Stimulated activated CD4-positive, alpha-beta T cell treated with anti-CD3 and anti-CD28 coated beads, TNF-alpha, amount 100 ng/mL, for 4 hours (primary cell): Measurements from ENCODE around the gene NELFB.
"Not testable (repeated sequence)": the region's sequence is repeated elsewhere in the genome, so short reads cannot be mapped to it uniquely, and the experiment has no call there.

ENCODE experiments used
- DNase-seq, 3 experiments: peaks; one replicate each; pipeline ENCODE4 v3.0.0-alpha.2; 2020; ENCODE audit warnings: low read depth in 3 of 3

Gene NELFB

DNA sequence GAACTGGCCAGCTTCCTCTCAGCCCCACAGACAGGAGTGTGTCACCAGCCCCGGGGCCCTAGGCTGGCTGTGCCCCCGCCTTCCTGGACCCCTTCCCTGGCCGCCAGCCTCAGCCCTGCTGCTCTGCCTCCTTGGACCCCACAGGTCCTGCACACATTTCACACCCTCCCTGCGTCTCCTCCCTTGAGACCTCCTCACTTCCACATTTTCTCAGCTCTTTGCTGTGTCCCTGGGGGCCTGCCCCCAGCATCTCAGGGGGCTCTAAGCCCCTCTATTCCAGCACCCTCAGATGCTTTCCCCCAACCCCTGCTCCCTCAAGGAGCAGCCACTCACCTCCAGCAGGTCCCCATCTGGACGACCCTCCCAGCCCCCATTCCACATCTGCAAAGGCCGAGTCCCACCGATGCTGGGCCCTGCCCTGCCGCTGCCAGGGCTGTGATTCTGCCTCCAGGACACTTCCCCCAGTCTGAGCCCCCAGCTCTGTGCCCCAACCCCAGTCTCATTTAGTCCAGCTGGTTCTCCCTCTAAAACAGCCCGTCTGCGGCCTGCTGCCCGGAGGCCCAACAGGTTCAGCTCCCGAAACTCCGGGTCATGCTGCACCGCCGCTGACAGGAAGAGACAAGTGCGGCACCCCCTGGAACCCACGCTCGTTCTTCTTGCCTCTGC, 20.2 kb upstream of the NELFB start:
- no peak for DNase-seq

DNA sequence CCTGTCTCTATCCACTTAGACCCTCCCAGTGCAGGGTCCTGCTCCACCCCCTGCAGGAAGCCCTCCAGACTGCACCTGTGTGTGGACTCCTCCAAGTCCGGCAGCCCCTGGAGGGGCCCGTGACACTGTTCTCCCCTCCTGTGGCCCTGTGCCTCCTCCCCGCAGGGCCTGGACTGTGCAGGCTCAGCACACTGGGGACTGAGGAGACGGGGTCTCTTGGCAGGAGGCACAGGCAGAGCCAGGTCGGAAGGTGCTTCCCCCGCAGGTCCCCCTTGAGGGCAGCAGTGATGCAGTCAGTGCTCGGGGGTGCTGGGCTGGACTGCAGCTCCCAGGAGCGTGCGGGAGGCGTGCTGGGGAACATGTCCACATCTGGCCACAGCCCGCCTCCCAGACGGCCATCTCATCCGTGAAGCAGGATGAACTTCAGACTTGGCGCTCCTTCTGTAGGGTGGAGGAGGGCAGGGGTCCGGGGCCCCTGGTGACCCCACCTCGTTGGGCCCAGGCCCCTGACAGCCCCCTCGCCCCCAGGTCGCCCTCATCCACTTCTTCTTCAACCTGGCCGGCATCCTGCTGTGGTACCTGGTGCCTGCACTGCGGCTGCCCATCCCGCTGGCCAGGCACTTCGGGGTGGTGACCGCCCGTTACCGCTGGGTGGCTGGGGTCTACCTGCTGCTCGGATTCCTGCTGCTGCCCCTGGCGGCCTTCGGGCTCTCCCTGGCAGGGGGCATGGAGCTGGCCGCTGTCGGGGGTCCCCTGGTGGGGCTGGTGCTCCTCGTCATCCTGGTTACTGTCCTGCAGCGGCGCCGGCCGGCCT, 19.5 kb upstream of the NELFB start:
- no peak for DNase-seq

DNA sequence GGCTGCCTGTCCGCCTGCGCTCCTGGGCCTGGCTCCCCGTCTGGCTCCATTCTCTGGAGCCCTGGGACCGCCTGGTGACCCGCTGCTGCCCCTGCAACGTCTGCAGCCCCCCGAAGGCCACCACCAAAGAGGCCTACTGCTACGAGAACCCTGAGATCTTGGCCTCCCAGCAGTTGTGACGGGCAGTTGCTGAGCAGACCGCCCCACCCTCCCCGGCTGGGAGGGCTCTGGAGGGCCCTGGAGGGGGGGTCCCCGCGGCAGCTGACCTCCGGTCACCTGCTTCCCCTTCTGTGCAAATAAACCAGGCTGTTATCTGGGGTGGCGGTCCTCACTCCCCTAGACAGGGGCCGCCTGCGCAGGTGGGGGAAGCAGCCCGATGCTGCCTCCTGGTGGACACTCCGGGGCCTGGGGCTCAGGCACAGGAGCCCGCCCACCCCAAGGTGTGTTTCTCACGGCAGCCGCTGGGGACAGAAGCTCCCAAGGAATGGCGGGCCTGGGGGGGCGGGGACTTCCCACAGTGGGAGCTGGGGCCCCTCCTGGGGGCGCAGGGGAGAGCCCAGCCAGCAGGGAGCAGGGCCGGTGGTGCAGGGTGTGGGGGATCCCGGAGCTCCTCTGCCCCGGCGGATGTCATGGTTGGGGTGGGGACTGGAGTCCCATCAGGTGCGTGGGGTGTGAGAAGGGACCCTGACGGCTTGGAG, 18.7 kb upstream of the NELFB start:
- peak; percentile 84 to 90 (median 86) for DNase-seq

DNA sequence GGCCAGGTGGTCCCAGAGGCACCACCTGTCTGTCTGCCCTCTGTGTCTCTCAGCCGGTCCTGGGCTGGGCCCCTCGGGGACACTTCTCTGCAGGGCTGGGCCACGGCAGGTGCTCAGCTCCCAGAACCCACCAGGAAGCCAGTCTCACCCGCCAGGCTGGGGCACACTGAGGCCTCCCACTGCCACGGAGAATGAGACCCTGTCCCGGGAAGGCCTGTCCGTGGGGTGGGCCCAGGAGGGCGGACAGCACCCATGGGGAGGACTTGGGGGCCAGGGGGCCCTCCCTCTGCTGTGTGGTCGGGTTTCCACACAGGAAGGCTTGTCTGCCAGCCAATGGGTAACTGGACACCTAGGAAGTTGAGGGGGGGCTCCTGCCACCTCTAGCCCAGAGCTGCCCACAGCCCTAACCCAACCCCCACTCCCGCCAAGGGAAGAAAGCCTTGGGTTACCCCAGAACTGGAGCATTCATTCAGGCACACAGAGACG, 18.1 kb upstream of the NELFB start:
- no peak for DNase-seq

DNA sequence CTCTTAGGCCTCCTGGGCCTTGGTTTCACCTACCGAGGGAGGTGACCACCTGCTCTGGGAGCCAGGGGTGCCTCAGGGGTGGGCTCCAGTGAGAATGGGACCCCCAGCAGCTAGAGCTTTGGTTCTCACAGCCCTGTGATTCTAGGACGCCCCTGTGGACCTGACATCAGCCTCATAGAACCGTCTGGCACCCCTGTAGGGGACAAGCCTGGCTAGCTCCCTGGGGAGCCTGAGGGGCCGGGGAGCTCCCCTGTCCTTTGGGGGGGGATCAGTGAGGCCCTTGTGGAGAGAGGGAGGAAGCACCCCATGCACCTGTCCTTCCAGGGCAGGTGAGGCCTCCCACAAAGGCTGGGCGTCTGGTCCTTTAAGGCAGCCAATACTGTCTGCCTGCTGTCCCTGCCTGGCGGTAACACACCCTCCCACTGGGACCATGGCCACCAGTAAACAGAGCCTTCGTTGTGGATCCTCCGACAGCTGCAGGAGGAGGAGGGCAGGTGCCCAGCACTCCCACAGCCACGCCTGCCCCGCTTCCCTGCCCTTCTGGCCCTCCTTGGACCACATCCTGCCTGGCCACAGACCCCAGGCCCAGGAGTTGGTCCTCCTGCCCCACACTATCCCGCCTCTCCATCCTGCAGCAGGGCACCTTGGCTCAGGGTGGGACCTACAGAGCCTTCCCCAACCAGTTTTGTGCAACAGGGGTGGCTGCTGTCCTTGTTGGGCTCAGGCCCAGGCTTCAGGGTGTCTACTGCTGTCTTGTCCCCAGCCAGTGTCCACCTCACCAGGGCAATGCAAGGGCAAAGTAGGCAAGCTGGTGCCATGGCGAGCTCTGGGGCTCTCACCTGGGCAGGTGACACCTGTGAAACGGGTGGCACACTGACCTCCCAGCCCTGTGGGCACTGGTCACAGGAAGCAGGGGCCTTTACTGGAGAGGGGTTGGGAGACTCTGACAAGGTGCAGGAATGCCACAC, 17.1 kb upstream of the NELFB start:
- DNase-seq = no peak

DNA sequence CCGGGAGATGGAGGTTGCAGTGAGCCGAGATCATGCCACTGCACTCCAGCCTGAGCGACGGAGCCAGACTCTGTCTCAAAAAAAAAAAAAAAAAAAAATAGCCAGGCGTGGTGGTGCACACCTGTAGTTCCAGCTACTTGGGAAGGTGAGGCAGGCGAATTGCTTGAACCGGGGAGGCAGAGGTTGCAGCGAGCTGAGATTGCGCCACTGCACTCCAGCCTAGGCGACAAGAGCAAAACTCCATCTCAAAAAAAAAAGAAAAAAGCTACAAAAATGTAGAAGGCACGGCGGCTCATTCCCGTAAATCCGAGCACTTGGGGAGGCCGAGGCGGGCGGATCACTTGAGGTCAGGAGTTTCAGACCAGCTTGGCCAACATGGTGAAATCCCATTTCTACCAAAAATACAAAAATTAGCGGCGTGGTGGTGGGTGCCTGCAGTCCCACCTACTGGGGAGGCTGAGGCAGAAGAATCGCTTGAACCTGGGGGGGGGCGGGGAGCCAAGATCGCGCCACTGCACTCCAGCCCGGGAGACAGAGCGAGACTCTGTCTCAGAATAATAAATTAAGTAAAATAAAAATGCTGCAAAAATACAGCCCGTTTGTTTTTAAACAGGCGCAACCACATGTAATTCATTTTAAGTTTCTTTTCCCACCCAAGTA, 15.5 kb upstream of the NELFB start:
- DNase-seq = not testable (repeated sequence)

DNA sequence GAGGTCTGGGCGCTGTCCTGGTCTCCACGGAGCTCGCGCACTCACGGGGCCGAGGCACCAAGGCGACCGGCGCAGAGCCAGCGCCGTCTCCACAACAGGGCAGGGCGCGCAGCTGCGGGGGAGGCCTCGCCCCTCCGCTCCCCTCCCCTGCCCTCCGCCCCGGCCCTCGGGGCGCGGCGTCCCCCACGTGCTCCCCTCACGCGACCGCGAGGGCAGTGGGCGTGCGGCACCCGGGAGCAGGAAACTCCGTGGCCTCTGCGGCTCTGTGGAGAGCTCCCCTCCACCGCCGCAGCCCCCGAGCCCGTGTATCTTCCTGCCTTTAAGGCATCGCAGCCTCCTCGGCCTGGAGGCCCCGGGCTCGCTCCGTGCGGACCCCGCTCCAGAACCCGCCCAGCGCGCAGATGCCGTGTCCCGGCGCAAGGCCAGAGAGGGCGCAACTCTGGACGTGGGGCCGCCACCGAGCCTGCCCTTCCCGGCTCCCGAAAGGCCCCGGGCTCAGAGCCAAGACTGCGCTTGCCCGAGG, 14.7 kb upstream of the NELFB start:
- peak in 2 of 3 experiments; percentile 51 to 66 for DNase-seq

DNA sequence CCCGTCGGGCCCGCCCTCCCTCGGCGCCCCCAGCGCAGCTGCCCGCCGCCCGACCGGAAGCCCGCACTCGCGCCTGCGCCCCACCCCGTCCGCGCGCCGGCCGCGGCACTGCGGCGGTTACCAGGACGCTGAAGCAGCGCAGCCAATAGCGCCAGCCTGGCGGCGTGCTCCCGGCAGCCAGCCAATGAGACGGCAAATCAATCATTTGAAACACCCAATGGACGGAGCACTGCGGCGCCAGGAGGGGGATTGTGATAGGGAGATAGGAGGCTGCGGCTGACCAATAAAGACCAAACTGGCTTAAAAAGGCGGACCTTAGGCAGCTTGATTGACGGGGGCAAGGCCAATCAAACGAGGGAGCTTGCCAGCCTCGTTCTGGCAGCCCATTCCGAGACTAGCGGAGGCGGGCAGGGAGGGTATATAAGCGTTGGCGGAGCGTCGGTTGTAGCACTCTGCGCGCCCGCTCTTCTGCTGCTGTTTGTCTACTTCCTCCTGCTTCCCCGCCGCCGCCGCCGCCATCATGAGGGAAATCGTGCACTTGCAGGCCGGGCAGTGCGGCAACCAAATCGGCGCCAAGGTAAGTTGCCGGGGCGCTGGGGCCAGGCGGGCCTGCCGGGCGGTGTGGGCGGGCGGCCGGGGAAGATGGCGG, 14.2 kb upstream of the NELFB start, which contains the start of gene TUBB4B:
TUBB4B (plus strand) TSS at position 447 of the 649 bp plus-strand sequence; CDS start at position 521, 74 bp downstream.
- peak; percentile 86 to 96 (median 95) for DNase-seq

DNA sequence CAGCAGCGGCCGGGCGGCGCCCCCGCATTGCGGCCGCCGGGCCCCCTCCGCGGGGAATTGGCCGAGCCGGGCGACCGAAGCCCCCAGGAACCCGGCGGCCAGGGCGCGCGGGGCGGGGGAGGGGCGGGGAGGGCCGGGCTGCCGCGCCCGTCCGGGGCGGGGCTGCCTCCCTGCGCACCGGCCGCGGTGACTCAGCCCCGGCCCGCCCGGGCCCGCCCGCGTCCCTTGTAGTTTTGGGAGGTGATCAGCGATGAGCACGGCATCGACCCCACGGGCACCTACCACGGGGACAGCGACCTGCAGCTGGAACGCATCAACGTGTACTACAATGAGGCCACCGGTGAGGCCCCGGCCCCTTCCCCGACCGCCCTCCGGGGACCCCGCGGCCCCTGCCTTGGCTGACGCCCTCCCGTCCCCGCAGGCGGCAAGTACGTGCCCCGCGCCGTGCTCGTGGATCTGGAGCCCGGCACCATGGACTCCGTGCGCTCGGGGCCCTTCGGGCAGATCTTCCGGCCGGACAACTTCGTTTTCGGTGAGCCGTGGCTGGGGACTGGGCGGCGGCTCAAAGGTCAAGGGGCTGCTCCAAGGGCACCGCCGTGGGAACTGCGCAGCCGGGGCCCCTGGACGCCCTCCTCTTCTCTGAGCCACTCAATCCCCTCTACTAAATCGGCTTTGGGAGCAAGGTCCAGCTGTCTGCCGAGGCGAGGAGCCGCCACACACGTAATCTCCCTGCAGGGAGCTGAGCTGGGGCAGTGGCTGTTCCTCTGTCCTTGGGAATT, 13.4 kb upstream of the NELFB start:
- peak; percentile 57 to 65 (median 60) for DNase-seq

DNA sequence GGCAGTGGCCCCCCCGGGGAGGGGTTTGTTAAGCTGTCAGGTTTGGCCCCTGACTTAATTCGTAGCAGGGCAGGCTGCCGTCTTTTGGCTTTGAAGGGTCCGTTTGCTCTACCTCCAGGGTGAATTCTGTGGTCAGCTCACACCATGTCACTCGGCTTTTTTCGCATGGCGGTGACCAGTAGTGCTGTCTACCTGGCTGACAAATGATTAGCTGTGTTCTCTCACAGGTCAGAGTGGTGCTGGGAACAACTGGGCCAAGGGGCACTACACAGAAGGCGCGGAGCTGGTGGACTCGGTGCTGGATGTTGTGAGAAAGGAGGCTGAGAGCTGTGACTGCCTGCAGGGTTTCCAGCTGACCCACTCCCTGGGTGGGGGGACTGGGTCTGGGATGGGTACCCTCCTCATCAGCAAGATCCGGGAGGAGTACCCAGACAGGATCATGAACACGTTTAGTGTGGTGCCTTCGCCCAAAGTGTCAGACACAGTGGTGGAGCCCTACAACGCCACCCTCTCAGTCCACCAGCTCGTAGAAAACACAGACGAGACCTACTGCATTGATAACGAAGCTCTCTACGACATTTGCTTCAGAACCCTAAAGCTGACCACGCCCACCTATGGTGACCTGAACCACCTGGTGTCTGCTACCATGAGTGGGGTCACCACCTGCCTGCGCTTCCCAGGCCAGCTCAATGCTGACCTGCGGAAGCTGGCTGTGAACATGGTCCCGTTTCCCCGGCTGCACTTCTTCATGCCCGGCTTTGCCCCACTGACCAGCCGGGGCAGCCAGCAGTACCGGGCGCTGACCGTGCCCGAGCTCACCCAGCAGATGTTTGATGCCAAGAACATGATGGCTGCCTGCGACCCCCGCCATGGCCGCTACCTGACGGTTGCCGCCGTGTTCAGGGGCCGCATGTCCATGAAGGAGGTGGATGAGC, 12.6 kb upstream of the NELFB start:
- no peak for DNase-seq

DNA sequence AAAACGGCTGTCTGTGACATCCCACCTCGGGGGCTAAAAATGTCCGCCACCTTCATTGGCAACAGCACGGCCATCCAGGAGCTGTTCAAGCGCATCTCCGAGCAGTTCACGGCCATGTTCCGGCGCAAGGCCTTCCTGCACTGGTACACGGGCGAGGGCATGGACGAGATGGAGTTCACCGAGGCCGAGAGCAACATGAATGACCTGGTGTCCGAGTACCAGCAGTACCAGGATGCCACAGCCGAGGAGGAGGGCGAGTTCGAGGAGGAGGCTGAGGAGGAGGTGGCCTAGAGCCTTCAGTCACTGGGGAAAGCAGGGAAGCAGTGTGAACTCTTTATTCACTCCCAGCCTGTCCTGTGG, 11.9 kb upstream of the NELFB start:
- not testable (repeated sequence) for DNase-seq

DNA sequence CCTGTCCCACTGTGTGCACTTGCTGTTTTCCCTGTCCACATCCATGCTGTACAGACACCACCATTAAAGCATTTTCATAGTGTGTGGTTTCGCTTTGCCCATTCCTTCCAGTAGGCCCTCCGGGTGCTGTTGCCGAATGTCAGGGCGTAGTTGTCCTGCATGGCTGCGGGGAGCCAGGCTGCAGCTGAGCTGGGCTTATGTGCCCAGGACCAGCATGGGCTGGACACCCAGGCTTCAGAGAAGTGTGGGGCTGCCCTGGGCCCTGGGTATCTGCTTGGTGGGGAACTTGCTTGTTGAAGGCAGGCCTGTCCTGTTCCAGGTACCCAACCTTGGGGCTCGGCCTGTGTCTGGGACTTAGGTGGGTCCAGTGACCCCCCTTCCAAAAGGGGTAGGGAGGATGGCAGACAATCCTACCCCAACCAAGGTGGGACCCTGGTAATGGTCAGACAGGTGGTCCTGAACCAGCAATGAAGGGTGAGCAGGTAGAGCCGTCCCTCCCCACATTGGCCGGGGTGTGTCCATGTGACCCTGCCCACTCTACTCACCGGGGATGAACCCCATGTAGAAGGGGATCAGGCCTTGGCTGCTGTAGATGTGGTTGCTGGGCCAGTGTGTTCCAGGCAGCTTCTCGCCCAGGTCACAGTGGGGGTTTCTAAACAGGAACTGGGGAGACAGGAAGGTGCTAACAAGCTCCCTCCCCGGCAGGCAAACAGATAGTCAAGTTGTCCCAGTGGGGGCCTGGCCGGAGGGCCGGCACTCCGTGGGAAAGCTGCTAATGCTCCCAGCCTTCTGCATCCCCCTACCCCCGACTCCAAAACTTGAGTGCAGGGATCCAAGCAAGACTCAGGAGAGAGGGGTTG, 11.3 kb upstream of the NELFB start:
- DNase-seq = no peak

DNA sequence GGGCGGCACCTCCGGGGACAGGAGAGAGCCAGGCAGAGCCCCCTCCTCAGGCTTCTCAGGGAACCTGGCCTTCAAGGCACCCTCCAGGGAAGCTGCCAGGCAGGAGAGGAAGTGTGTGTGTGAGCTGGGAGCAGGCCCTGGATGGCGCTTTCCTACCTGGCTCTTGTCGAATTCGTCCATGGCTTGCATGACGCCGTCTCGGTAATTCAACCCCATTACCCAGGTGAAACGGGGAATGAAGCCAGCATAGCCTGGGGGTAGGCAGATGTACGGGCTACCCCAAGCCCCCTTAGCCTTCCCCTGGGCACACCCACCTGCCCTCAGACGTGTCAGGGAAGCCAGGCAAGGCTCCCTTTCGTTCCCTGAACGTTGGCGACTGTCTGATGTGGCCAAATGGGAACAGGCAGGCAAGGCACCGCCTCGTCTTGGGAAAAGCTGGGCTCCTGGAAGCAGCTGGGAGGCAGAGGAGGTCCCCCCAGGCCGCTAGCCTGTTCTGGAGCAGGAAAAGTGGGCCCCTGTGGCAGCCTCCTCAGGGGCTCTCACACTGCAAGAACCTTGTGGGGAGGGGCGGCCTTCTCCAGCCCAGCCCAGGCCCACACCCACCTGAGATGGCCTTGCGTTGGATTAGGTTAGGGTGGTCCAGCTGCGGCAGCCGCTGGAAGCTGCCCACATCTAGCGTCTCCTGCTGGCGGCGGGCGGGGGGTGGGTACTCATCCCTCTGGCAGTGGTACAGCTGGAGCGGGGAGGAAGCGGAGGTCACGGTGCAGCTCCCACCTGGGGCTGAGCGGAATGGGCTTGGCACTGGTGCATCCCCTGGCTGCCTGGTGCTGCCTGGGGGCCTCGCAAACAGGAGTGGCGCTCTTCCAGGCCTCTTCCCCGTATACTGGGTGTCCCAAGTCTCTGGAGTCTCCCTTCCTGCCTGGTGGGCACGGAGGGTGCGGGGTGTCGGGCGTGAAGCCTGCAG, 10.4 kb upstream of the NELFB start:
- DNase-seq = no peak

DNA sequence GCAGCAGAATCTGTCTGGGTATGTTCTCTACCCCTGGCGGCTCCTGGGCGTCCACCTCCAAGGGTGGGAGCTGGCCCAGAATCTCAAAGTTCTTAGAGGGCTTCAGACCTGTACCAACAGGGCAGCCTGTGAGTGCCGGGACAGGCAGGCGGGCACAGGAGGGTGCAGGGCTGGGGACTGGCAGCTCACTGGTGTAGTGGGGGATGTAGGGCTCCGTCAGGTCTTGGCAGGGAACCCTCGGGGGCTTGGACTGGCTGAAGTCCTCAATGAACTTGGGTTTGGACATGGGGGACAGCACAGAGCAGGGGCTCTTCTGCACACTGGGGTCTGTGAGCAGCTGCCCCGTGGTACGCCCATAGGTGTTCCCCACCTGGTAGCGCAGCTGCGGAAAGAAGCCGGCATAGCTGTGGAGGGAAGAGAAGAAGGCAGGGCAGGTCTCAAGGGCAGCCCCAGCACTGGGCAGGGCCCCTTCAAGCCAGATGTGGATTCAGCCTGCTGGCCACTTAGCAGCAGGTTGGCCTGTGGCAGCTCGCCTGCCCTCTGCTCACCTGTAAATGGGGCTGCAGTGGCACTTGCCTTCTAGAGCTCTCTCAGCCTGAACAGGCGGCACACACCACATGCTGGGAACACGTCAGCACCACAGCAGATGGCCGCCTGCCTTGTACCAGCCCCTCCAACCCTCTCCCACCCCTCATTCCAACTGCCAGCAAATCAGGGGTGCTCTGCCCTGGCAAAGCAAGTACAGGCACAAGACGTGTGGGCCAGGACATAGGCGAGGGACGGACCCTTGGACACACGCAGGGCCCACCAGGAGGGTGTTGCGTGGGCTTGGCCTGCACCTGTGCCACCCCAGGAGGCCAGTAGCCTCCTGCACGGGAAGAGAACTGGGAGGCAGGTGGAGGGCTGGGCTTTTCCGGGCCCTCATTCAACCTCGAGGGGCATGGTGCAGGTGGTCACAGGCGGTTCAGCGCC, 9.4 kb upstream of the NELFB start:
- no peak for DNase-seq
